Liver (tissue), 9 donors: ENCODE measurements around the gene CD300LG. TPM values are rescaled to one million over a fixed set of nuclear protein-coding genes. Genes with fewer than 3 reads are reported as not detected.

Source experiments
- DNase-seq: peaks from one replicate; pipeline ENCODE4 v3.0.0-alpha.2; 2017; ENCODE audit warnings: low spot score
- H3K27ac ChIP-seq, 2 donors: one replicate each; pipeline ENCODE4 v1.7.0; 2013; ENCODE audit warnings: inconsistent platforms in 2 of 2, low read length in 2 of 2, control low read depth in 1 of 2, low read depth in 1 of 2, mild to moderate bottlenecking in 1 of 2
- H3K27me3 ChIP-seq, 4 donors: one replicate each; pipeline versions ENCODE4 v1.6.1 to v1.7.0; 2013; ENCODE audit warnings: low read length in 3 of 4, inconsistent platforms in 1 of 4, mild to moderate bottlenecking in 1 of 4, moderate library complexity in 1 of 4; ENCODE audit not compliant: control insufficient read depth in 4 of 4, insufficient read depth in 4 of 4
- H3K36me3 ChIP-seq, 4 donors: one replicate each; pipeline versions ENCODE4 v1.6.1 to v1.7.0; 2013; ENCODE audit warnings: low read length in 3 of 4, mild to moderate bottlenecking in 3 of 4, low read depth in 1 of 4, moderate library complexity in 1 of 4; ENCODE audit not compliant: control insufficient read depth in 4 of 4, insufficient read depth in 3 of 4
- H3K4me1 ChIP-seq, 4 donors: one replicate each; pipeline versions ENCODE4 v1.6.1 to v1.7.0; 2013; ENCODE audit warnings: low read length in 3 of 4, mild to moderate bottlenecking in 3 of 4, moderate library complexity in 1 of 4; ENCODE audit not compliant: control insufficient read depth in 4 of 4, insufficient read depth in 4 of 4
- H3K4me3 ChIP-seq, 3 donors: one replicate each; pipeline versions ENCODE4 v1.6.1 to v1.7.0; 2013; ENCODE audit warnings: low read length in 3 of 3, control low read depth in 1 of 3, low read depth in 1 of 3, mild to moderate bottlenecking in 1 of 3
- H3K9ac ChIP-seq, 2 donors: one replicate each; pipeline ENCODE4 v1.7.0; 2013; ENCODE audit warnings: low read length in 2 of 2, mild to moderate bottlenecking in 2 of 2, moderate library complexity in 2 of 2, control low read depth in 1 of 2, low read depth in 1 of 2
- H3K9me3 ChIP-seq, 4 donors: one replicate each; pipeline versions ENCODE4 v1.6.1 to v1.7.0; 2013; ENCODE audit warnings: low read length in 3 of 4; ENCODE audit not compliant: control insufficient read depth in 4 of 4
- ATF3 ChIP-seq: IDR thresholded peaks from 2 replicates; pipeline ENCODE4 v1.6.1; 2016; ENCODE audit warnings: antibody characterized with exemption
- CTCF ChIP-seq: fragments of 150-350 bp; IDR thresholded peaks from 2 replicates; pipeline ENCODE4 v1.5.1; 2017; ENCODE audit warnings: improper control_type of control experiment, low read depth, low read length; ENCODE audit not compliant: missing input control
- FOXA1 ChIP-seq: IDR thresholded peaks from 2 replicates; pipeline ENCODE4 v1.6.1; 2016; ENCODE audit warnings: antibody characterized with exemption
- FOXA2 ChIP-seq: IDR thresholded peaks from 2 replicates; pipeline ENCODE4 v1.6.1; 2016; ENCODE audit warnings: antibody characterized with exemption
- GABPA ChIP-seq, 2 donors: IDR thresholded peaks in 1 of 2; conservative IDR thresholded peaks in 1 of 2; 2 replicates each; pipeline ENCODE4 v1.6.1; 2016; ENCODE audit warnings: antibody characterized with exemption in 2 of 2, mild to moderate bottlenecking in 1 of 2, moderate library complexity in 1 of 2
- HNF4A ChIP-seq, 2 donors: conservative IDR thresholded peaks; 2 replicates each; pipeline ENCODE4 v1.6.1; 2016; ENCODE audit warnings: antibody characterized with exemption in 2 of 2, mild to moderate bottlenecking in 2 of 2
- HNF4G ChIP-seq: IDR thresholded peaks from 2 replicates; pipeline ENCODE4 v1.6.1; 2016; ENCODE audit warnings: antibody characterized with exemption
- JUND ChIP-seq, 2 donors: IDR thresholded peaks; 2 replicates each; pipeline ENCODE4 v1.6.1; 2016; ENCODE audit warnings: antibody characterized with exemption in 2 of 2
- RAD21 ChIP-seq, 2 donors: IDR thresholded peaks; 2 replicates each; pipeline ENCODE4 v1.6.1; 2016; ENCODE audit warnings: antibody characterized with exemption in 2 of 2, mild to moderate bottlenecking in 2 of 2
- RXRA ChIP-seq, 2 donors: IDR thresholded peaks; 2 replicates each; pipeline ENCODE4 v1.6.1; 2017 to 2018; ENCODE audit warnings: antibody characterized with exemption in 2 of 2, mild to moderate bottlenecking in 1 of 2
- SP1 ChIP-seq: IDR thresholded peaks from 2 replicates; pipeline ENCODE4 v1.6.1; 2018; ENCODE audit warnings: antibody characterized with exemption, mild to moderate bottlenecking
- TAF1 ChIP-seq: conservative IDR thresholded peaks from 2 replicates; pipeline ENCODE4 v1.6.1; 2016; ENCODE audit warnings: antibody characterized with exemption, mild to moderate bottlenecking
- YY1 ChIP-seq: IDR thresholded peaks from 2 replicates; pipeline ENCODE4 v1.6.1; 2016; ENCODE audit warnings: antibody characterized with exemption, mild to moderate bottlenecking
- ZBTB33 ChIP-seq: IDR thresholded peaks from 2 replicates; pipeline ENCODE4 v1.6.1; 2016; ENCODE audit warnings: antibody characterized with exemption
- WGBS: extraction: QIAGEN DNeasy Blood & Tissue Kit; methylation state at CpG from one replicate; pipeline ENCODE4 v1.1.7; 2013; 5-methylcytosine and 5-hydroxymethylcytosine counted together
- polyA plus RNA-seq, 2 donors: library from polyadenylated mRNA; stranded (reverse) in 1 of 2; unstranded in 1 of 2; fragments of 200-250 nt in 1 of 2; fragments of >200 nt in 1 of 2; fragmentation: Nextera tagmentation in 1 of 2; extraction: Ambion mirVana in 1 of 2; gene quantifications; one replicate each; pipeline versions ENCODE4 v1.2.1 to v1.2.3, GENCODE V29; 2013 to 2015
- total RNA-seq, 2 donors: library from RNA; depleted of rRNA; stranded (reverse); fragments of >200 nt; gene quantifications; one replicate each; pipeline ENCODE4 v1.2.3, GENCODE V29; 2014
- TF ChIP-seq, protein P1 (sequence below): IDR thresholded peaks from 2 replicates; pipeline ENCODE4 v1.6.1; 2016; ENCODE audit warnings: antibody characterized with exemption, mild to moderate bottlenecking
- donor health status: healthy.
- donor health status: healthy.
- donor health status: healthy.
- donor health status: healthy.
- donor health status: healthy.

The CD300LG gene
- total and polyA plus RNA-seq, 4 donors, result 0.14 to 0.58 (median 0.20) TPM

- H3K27me3 ChIP-seq, result peaks cover 0 to 26% (median 10%) of the 10 kb centered on the region in 4 donors
- no peak for DNase-seq
Measured at GRCh38 chr17:43905400-43905984, 58.5 kb downstream of the CD300LG start.

More at GRCh38 chr17:43905400-43905984, 58.5 kb downstream of the CD300LG start:
- H3K4me3 ChIP-seq, result no peak overlapping the region
- no peaks in the 10 kb centered on the region for H3K36me3 ChIP-seq
- no peak overlapping the region for H3K27ac ChIP-seq
- no peaks in the 10 kb centered on the region for H3K9me3 ChIP-seq
- peaks cover 3 to 14% (median 11%) of the 10 kb centered on the region in 4 donors for H3K4me1 ChIP-seq
- TF ChIP-seq FOXA1 (no peak), TAF1 (no peak), FOXA2 (no peak), HNF4G (no peak), SP1 (no peak), ATF3 (no peak), YY1 (no peak), ZBTB33 (no peak), JUND (IDR thresholded peaks at IDR 0.05) (no peak), CTCF (no peak), RXRA (IDR thresholded peaks at IDR 0.05) (no peak), RAD21 (IDR thresholded peaks at IDR 0.05) (no peak), GABPA (IDR thresholded peaks at IDR 0.05 in 1 of 2, conservative IDR thresholded peaks at IDR 0.05 in 1 of 2) (no peak), HNF4A (conservative IDR thresholded peaks at IDR 0.05) (no peak)
- TF ChIP-seq, protein P1, sequence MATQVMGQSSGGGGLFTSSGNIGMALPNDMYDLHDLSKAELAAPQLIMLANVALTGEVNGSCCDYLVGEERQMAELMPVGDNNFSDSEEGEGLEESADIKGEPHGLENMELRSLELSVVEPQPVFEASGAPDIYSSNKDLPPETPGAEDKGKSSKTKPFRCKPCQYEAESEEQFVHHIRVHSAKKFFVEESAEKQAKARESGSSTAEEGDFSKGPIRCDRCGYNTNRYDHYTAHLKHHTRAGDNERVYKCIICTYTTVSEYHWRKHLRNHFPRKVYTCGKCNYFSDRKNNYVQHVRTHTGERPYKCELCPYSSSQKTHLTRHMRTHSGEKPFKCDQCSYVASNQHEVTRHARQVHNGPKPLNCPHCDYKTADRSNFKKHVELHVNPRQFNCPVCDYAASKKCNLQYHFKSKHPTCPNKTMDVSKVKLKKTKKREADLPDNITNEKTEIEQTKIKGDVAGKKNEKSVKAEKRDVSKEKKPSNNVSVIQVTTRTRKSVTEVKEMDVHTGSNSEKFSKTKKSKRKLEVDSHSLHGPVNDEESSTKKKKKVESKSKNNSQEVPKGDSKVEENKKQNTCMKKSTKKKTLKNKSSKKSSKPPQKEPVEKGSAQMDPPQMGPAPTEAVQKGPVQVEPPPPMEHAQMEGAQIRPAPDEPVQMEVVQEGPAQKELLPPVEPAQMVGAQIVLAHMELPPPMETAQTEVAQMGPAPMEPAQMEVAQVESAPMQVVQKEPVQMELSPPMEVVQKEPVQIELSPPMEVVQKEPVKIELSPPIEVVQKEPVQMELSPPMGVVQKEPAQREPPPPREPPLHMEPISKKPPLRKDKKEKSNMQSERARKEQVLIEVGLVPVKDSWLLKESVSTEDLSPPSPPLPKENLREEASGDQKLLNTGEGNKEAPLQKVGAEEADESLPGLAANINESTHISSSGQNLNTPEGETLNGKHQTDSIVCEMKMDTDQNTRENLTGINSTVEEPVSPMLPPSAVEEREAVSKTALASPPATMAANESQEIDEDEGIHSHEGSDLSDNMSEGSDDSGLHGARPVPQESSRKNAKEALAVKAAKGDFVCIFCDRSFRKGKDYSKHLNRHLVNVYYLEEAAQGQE, result no peak
- H3K9ac ChIP-seq, result no peak overlapping the region
- 32% methylated on average over 3 of the region's 3 CpGs for WGBS
